Central memory CD8-positive, alpha-beta T cell (primary cell): ENCODE results near the gene BMP2K.

ENCODE experiments used
- ATAC-seq: fragments of 150-1000 bp; cut with Tn5 transposase; replicated peaks from 2 replicates; pipeline ENCODE4 v1.10.0; 2022; ENCODE audit warnings: mild to moderate bottlenecking, moderate FRiP score, moderate number of reproducible peaks; ENCODE audit not compliant: poor library complexity, severe bottlenecking; ENCODE audit errors: extremely low read depth
- DNase-seq, 2 donors: peaks; one replicate each; pipeline ENCODE4 v3.0.0; 2021; ENCODE audit warnings: low spot score in 2 of 2
- H3K27ac Mint-ChIP-seq: one replicate; pipeline ENCODE4 v1.8.0; 2022; ENCODE audit warnings: low read depth, mild to moderate bottlenecking, moderate library complexity, mixed read lengths
- H3K27me3 Mint-ChIP-seq: one replicate; pipeline ENCODE4 v1.8.0; 2022; ENCODE audit warnings: mixed read lengths
- H3K36me3 Mint-ChIP-seq: one replicate; pipeline ENCODE4 v1.8.0; 2022; ENCODE audit warnings: mild to moderate bottlenecking, moderate library complexity, mixed read lengths; ENCODE audit not compliant: insufficient read depth
- H3K4me1 Mint-ChIP-seq: one replicate; pipeline ENCODE4 v1.8.0; 2022; ENCODE audit warnings: mixed read lengths
- H3K4me3 Mint-ChIP-seq: one replicate; pipeline ENCODE4 v1.8.0; 2022; ENCODE audit warnings: mild to moderate bottlenecking, moderate library complexity, mixed read lengths
- H3K9me3 Mint-ChIP-seq: one replicate; pipeline ENCODE4 v1.8.0; 2022; ENCODE audit warnings: mixed read lengths

BMP2K gene

GRCh38 chr4:78776079-78776728, at the start of gene BMP2K:
TSS of gene BMP2K (plus strand) at chr4:78776350. CDS start at chr4:78776544, 194 bp downstream.
- Mint-ChIP-seq H3K27me3 (no peaks in the 10 kb centered on the region), H3K4me3 (peak within 1 kb of the TSS; percentile 87), H3K27ac (peak within 1 kb of the TSS; percentile 92), H3K9me3 (no peaks in the 10 kb centered on the region), H3K4me1 (peaks cover 12% of the 10 kb centered on the region), H3K36me3 (peaks cover 12% of the 10 kb centered on the region)
- DNase-seq = peak; percentile 65 to 68
- peak; percentile 80 for ATAC-seq

GRCh38 chr4:78726546-78726945, 49.6 kb upstream of the BMP2K start:
- Mint-ChIP-seq H3K9me3 (no peaks in the 10 kb centered on the region), H3K4me3 (no peak overlapping the region), H3K4me1 (no peaks in the 10 kb centered on the region), H3K36me3 (no peaks in the 10 kb centered on the region), H3K27me3 (no peaks in the 10 kb centered on the region), H3K27ac (no peak overlapping the region)
- ATAC-seq (no peak), DNase-seq (no peak)

GRCh38 chr4:78732332-78733104, 43.6 kb upstream of the BMP2K start:
- Mint-ChIP-seq H3K27ac (no peak overlapping the region), H3K4me1 (no peaks in the 10 kb centered on the region), H3K4me3 (no peak overlapping the region), H3K9me3 (no peaks in the 10 kb centered on the region), H3K36me3 (no peaks in the 10 kb centered on the region), H3K27me3 (no peaks in the 10 kb centered on the region)
- DNase-seq (no peak), ATAC-seq (no peak)

GRCh38 chr4:78734441-78735162, 41.5 kb upstream of the BMP2K start:
- Mint-ChIP-seq H3K36me3 (no peaks in the 10 kb centered on the region), H3K9me3 (no peaks in the 10 kb centered on the region), H3K4me3 (no peak overlapping the region), H3K27ac (no peak overlapping the region), H3K27me3 (no peaks in the 10 kb centered on the region), H3K4me1 (no peaks in the 10 kb centered on the region)
- ATAC-seq = no peak
- no peak for DNase-seq

GRCh38 chr4:78735697-78736096, 40.5 kb upstream of the BMP2K start:
- DNase-seq (no peak), ATAC-seq (no peak)
- Mint-ChIP-seq H3K36me3 (no peaks in the 10 kb centered on the region), H3K4me1 (no peaks in the 10 kb centered on the region), H3K27ac (no peak overlapping the region), H3K27me3 (no peaks in the 10 kb centered on the region), H3K4me3 (no peak overlapping the region), H3K9me3 (no peaks in the 10 kb centered on the region)

GRCh38 chr4:78737035-78737434, 39.1 kb upstream of the BMP2K start:
- no peaks in the 10 kb centered on the region for H3K27me3 Mint-ChIP-seq

GRCh38 chr4:78737973-78738372, 38.2 kb upstream of the BMP2K start:
- no peaks in the 10 kb centered on the region for H3K36me3 Mint-ChIP-seq
- no peak for ATAC-seq
- no peak overlapping the region for H3K27ac Mint-ChIP-seq
- H3K27me3 Mint-ChIP-seq = no peaks in the 10 kb centered on the region
- H3K9me3 Mint-ChIP-seq = no peaks in the 10 kb centered on the region
- DNase-seq = no peak
- H3K4me1 Mint-ChIP-seq = no peaks in the 10 kb centered on the region
- no peak overlapping the region for H3K4me3 Mint-ChIP-seq

More at GRCh38 chr4:78737035-78737434, 39.1 kb upstream of the BMP2K start:
- ATAC-seq (no peak), DNase-seq (no peak)
- no peaks in the 10 kb centered on the region for H3K36me3 Mint-ChIP-seq
- H3K4me1 Mint-ChIP-seq = no peaks in the 10 kb centered on the region
- H3K9me3 Mint-ChIP-seq = no peaks in the 10 kb centered on the region
- H3K4me3 Mint-ChIP-seq = no peak overlapping the region
- no peak overlapping the region for H3K27ac Mint-ChIP-seq

GRCh38 chr4:78742300-78742699, 33.9 kb upstream of the BMP2K start:
- no peaks in the 10 kb centered on the region for H3K9me3 Mint-ChIP-seq
- H3K4me1 Mint-ChIP-seq = no peaks in the 10 kb centered on the region
- H3K4me3 Mint-ChIP-seq = no peak overlapping the region
- H3K27ac Mint-ChIP-seq = no peak overlapping the region
- H3K27me3 Mint-ChIP-seq = no peaks in the 10 kb centered on the region
- ATAC-seq = no peak
- no peak for DNase-seq
- no peaks in the 10 kb centered on the region for H3K36me3 Mint-ChIP-seq

GRCh38 chr4:78747475-78747922, 28.7 kb upstream of the BMP2K start:
- ATAC-seq = no peak
- H3K4me3 Mint-ChIP-seq = no peak overlapping the region
- H3K4me1 Mint-ChIP-seq = no peaks in the 10 kb centered on the region
- H3K27ac Mint-ChIP-seq = no peak overlapping the region
- H3K36me3 Mint-ChIP-seq = no peaks in the 10 kb centered on the region
- no peaks in the 10 kb centered on the region for H3K9me3 Mint-ChIP-seq
- no peak for DNase-seq
- H3K27me3 Mint-ChIP-seq = no peaks in the 10 kb centered on the region

GRCh38 chr4:78748381-78748780, 27.8 kb upstream of the BMP2K start:
- Mint-ChIP-seq H3K4me1 (no peaks in the 10 kb centered on the region), H3K4me3 (no peak overlapping the region), H3K9me3 (no peaks in the 10 kb centered on the region), H3K36me3 (no peaks in the 10 kb centered on the region), H3K27ac (no peak overlapping the region), H3K27me3 (no peaks in the 10 kb centered on the region)
- DNase-seq (no peak), ATAC-seq (no peak)

GRCh38 chr4:78749258-78749971, 26.7 kb upstream of the BMP2K start:
- Mint-ChIP-seq H3K4me3 (no peak overlapping the region), H3K36me3 (no peaks in the 10 kb centered on the region), H3K27me3 (no peaks in the 10 kb centered on the region), H3K9me3 (no peaks in the 10 kb centered on the region), H3K27ac (no peak overlapping the region), H3K4me1 (no peaks in the 10 kb centered on the region)
- DNase-seq (no peak), ATAC-seq (no peak)

GRCh38 chr4:78749972-78750727, 26.0 kb upstream of the BMP2K start:
- Mint-ChIP-seq H3K9me3 (no peaks in the 10 kb centered on the region), H3K4me1 (no peaks in the 10 kb centered on the region), H3K4me3 (no peak overlapping the region), H3K27me3 (no peaks in the 10 kb centered on the region), H3K27ac (no peak overlapping the region), H3K36me3 (no peaks in the 10 kb centered on the region)
- DNase-seq (no peak), ATAC-seq (peak; percentile 32)
